Mesodermal cell (in vitro differentiated cells): ENCODE measurements around the gene KLHL6.
"Not testable (repeated sequence)": the region's sequence is repeated elsewhere in the genome, so short reads cannot be mapped to it uniquely, and the experiment has no call there.

Experiments used
- H3K27ac ChIP-seq: 2 replicates; pipeline ENCODE4 v1.7.0; 2013; ENCODE audit warnings: mild to moderate bottlenecking, low read depth, low read length, moderate library complexity; ENCODE audit not compliant: severe bottlenecking
- H3K36me3 ChIP-seq: 2 replicates; pipeline ENCODE4 v1.7.1; 2013; ENCODE audit warnings: mild to moderate bottlenecking, low read length, moderate library complexity; ENCODE audit not compliant: control insufficient read depth, insufficient read depth
- H3K4me1 ChIP-seq: one replicate; pipeline ENCODE4 v1.7.1; 2013; ENCODE audit warnings: mild to moderate bottlenecking, low read length; ENCODE audit not compliant: insufficient read depth, control insufficient read depth, poor library complexity, severe bottlenecking
- H3K4me3 ChIP-seq: 2 replicates; pipeline ENCODE4 v1.7.0; 2013; ENCODE audit warnings: low read length, control low read depth, mild to moderate bottlenecking; ENCODE audit not compliant: insufficient read depth, poor library complexity, severe bottlenecking; ENCODE audit errors: extremely low read depth
- H3K9me3 ChIP-seq: 2 replicates; pipeline ENCODE4 v1.7.1; 2013; ENCODE audit warnings: mild to moderate bottlenecking, low read length, moderate library complexity; ENCODE audit not compliant: control insufficient read depth
- WGBS, 2 experiments: methylation state at CpG; one replicate each; pipeline ENCODE4 v1.1.5; 2013; ENCODE audit warnings: missing lambda C conversion rate in 2 of 2; ENCODE audit not compliant: insufficient coverage in 2 of 2; 5-methylcytosine and 5-hydroxymethylcytosine counted together

Gene KLHL6

GRCh38 chr3:183466575-183466974 lies 88.9 kb downstream of the KLHL6 start:
- 71 to 80% methylated on average over 1 of the region's 3 CpGs for WGBS, 2 experiments
- H3K27ac ChIP-seq = no peak overlapping the region

DNA sequence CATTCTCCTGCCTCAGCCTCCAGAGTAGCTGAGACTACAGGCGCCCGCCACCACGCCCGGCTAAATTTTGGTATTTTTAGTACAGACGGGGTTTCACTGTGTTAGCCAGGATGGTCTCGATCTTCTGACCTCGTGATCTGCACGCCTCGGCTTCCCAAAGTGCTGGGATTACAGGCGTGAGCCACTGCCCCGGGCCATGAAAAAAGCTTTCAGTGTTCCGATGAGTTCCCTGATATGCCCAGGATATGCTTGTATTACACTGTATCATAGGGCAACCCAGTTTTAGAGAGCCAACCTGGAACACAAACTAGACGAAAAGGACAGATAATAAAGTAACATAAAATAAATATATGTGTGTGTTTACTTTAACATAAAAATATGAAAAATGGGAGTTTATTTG lies 89.8 kb downstream of the KLHL6 start:
- 91 to 93% methylated on average over 11 to 12 of the region's 13 CpGs for WGBS, 2 experiments
- H3K4me1 ChIP-seq, H3K36me3 ChIP-seq, H3K4me3 ChIP-seq, H3K27ac ChIP-seq, H3K9me3 ChIP-seq: not testable (repeated sequence)

More at GRCh38 chr3:183466575-183466974, 88.9 kb downstream of the KLHL6 start:
- Histone ChIP-seq H3K9me3 (no peaks in the 10 kb centered on the region), H3K36me3 (no peaks in the 10 kb centered on the region), H3K4me3 (no peak overlapping the region), H3K4me1 (no peaks in the 10 kb centered on the region)

DNA sequence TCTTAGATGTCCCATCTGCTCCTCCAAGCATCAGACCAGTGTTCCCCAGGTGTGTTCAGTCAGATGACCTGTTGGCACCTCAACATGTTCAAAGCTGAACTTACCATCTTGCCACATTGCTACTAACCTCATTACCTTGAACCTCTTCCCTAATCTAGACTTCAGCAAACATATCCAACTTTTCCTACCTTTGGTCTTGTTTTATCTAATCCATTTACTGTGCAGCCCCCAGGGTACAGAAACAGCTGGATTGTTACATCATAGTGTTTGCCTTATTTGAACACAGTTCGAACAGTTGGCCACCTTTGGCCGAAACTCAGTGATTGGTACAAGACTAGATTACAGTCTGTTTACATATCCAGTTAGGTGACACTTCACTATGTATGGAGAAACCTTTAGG lies 91.0 kb downstream of the KLHL6 start:
- Histone ChIP-seq H3K4me3 (no peak overlapping the region), H3K36me3 (no peaks in the 10 kb centered on the region)
- WGBS, 2 experiments = 75% methylated on average over 2 of the region's 2 CpGs; no CpG with 5 or more reads in 1 of the 2 experiments

GRCh38 chr3:183460081-183461055 lies 95.1 kb downstream of the KLHL6 start:
- Histone ChIP-seq H3K4me1 (no peaks in the 10 kb centered on the region), H3K9me3 (peaks cover 5% of the 10 kb centered on the region), H3K27ac (no peak overlapping the region), H3K4me3 (no peak overlapping the region), H3K36me3 (peaks cover 9% of the 10 kb centered on the region)
- WGBS, 2 experiments = 94 to 95% methylated on average over 3 of the region's 7 CpGs

More for the DNA sequence above, 91.0 kb downstream of the KLHL6 start:
- Histone ChIP-seq H3K27ac (no peak overlapping the region), H3K4me1 (no peaks in the 10 kb centered on the region), H3K9me3 (peaks cover 5% of the 10 kb centered on the region)

GRCh38 chr3:183455089-183455488 lies 100.4 kb downstream of the KLHL6 start:
- Histone ChIP-seq H3K4me1 (no peaks in the 10 kb centered on the region), H3K36me3 (peaks cover 51% of the 10 kb centered on the region), H3K9me3 (peaks cover 4% of the 10 kb centered on the region), H3K27ac (no peak overlapping the region), H3K4me3 (no peak overlapping the region)
- 92 to 100% methylated on average over 4 to 5 of the region's 5 CpGs for WGBS, 2 experiments

DNA sequence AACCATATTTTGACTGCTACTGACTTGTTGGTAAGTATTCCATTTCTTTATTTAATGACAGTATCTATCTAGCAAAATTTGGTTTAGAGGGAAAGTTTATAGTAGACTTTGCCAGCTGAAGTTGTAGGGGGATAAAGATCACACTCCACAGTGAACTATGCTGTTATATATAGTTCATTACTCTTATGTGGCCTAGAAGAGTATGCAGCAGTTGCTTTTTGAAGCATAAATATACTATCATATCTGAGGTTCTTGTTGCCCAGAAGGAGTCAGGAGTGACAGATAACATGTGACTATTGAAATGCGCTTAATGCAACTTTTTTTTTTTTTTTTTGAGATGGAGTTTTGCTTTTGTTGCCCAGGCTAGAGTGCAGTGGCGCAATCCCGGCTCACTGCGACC lies 101.4 kb downstream of the KLHL6 start:
- Histone ChIP-seq H3K9me3 (no peaks in the 10 kb centered on the region), H3K36me3 (peaks cover 51% of the 10 kb centered on the region), H3K27ac (no peak overlapping the region), H3K4me1 (peaks cover 5% of the 10 kb centered on the region), H3K4me3 (no peak overlapping the region)
- WGBS, 2 experiments = 100% methylated on average over 3 of the region's 4 CpGs; no CpG with 5 or more reads in 1 of the 2 experiments

DNA sequence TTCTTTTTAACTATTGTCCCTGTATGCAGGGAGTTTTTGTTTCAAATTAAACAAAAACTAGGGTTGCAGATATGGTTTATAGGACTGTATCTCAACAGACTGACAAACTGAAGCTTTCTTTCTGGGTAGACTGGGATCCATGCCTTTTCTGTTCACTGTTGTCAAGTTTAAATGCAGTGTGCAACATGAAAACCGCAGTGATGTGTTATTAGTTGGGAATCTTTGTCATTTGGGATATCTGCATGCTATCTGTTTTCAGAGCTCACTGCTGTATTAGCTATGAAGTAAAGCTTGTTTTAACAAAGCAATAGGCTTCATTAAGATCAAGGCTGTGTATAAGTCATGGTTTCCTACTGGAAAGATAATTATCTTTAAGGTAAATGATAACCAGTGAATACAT lies 105.7 kb downstream of the KLHL6 start:
- no peaks in the 10 kb centered on the region for H3K9me3 ChIP-seq
- H3K27ac ChIP-seq = no peak overlapping the region
- H3K4me3 ChIP-seq = peak overlapping the region; percentile 1
- 78 to 92% methylated on average over 1 of the region's 1 CpG for WGBS, 2 experiments
- H3K36me3 ChIP-seq = peaks cover 36% of the 10 kb centered on the region
- peaks cover 7% of the 10 kb centered on the region for H3K4me1 ChIP-seq

GRCh38 chr3:183449391-183449790 lies 106.1 kb downstream of the KLHL6 start:
- Histone ChIP-seq H3K27ac (no peak overlapping the region), H3K4me1 (peaks cover 7% of the 10 kb centered on the region), H3K36me3 (peaks cover 32% of the 10 kb centered on the region), H3K4me3 (peak overlapping the region; percentile 1), H3K9me3 (no peaks in the 10 kb centered on the region)
- WGBS, 2 experiments = 33 to 63% methylated on average over 1 of the region's 4 CpGs

DNA sequence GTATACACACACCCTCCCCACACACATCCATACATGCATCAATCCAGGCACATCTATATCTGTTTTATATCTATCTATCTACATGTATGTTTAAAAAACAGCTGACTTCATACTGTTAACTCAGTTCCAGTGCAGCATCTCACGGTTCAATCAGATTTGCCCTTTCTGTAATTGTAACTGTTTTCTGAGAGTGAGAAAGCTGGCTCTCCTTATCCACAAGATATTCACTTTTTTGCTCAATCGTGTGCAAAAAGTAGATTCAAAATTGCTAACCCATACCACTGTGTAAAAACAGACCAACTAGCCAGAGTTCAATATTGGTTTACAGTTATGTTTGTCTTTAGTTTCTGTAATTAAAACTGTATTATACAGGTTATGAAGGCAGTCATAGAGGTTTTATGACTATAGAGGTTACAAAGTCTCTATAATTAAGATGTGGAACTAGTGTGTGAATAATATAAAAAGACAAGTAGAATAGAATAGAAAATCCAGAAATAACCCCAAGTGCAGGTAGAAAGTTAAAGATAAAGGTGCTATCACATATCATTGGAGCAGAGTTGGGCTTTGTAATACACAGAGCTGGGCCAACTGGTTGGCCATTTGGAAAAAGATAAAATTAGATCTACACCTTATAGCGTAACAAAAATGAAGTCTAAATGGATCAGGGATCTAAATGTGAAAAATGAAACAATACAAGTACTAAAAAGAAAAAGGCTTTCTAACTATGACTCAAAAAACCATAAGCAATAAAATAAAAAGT lies 107.0 kb downstream of the KLHL6 start:
- H3K9me3 ChIP-seq = peaks cover 3% of the 10 kb centered on the region
- H3K4me3 ChIP-seq = peak overlapping the region; percentile 75
- WGBS, 2 experiments = no CpG with 5 or more reads among the region's 3 CpGs
- peaks cover 24% of the 10 kb centered on the region for H3K36me3 ChIP-seq
- H3K4me1 ChIP-seq = peaks cover 7% of the 10 kb centered on the region
- no peak overlapping the region for H3K27ac ChIP-seq

DNA sequence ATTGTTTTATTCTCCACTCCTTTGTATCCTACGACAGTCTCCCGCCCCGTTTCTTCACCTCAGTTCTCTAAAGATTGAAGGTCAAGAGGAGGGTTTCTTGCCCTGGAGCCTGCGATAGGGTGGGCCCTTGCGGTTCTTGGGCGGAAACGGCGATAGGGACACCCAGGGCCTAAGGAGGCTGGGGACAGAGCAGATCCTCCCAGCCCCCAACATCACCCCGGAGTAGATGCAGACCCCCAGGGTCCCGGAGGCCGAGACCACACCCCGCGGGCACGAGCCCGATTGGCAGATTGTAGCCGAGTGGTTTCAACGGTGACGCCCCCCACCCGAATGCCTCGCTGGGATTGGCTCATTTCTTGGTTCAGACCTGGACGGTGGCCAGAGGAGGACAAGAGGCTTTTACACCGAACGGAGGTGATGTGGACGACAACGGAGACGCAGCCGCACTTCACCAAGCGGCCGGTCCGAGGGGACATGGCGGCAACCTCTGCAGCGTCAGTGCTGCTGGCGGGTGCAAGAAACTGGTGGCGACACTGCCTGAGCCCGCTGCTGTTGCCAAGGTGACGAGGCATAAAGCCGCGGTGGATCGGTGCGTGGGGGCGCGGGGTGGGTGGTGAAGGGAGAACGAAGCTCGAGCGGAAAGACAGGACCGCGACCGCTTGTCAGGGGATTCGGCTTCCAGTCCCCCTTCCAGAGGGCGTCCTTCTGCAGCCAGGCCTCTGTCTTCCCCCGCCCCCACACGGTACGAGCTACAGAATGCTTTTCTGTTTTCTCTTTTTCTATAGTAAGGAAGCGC lies 108.1 kb downstream of the KLHL6 start:
- H3K27ac ChIP-seq = peak overlapping the region; percentile 81
- 0 to 1% methylated on average over 42 of the region's 54 CpGs for WGBS, 2 experiments

More for the DNA sequence above, 108.1 kb downstream of the KLHL6 start:
- H3K4me1 ChIP-seq = peaks cover 7% of the 10 kb centered on the region
- H3K9me3 ChIP-seq = peaks cover 11% of the 10 kb centered on the region
- peaks cover 13% of the 10 kb centered on the region for H3K36me3 ChIP-seq
- H3K4me3 ChIP-seq = peak overlapping the region; percentile 75
